MM.1S (cell line): ENCODE data around the gene NMNAT2.

Experiments used
- CTCF ChIP-seq: fragments of 300-600 bp; sonication (generic); IDR thresholded peaks from 2 replicates; pipeline ENCODE4 v1.5.1; 2016; ENCODE audit warnings: antibody characterized with exemption, low read length, mixed read lengths
- EZH2 ChIP-seq: fragments of 300-600 bp; sonication (generic); optimal IDR thresholded peaks from 2 replicates; pipeline ENCODE3; 2017; ENCODE audit warnings: low read depth, mild to moderate bottlenecking, antibody characterized with exemption, low read length, mixed read lengths
- EZH2phosphoT487 ChIP-seq: fragments of 300-600 bp; sonication (generic); IDR thresholded peaks from 2 replicates; pipeline ENCODE4 v1.6.1; 2018; ENCODE audit warnings: antibody characterized with exemption, low read length

- TF ChIP-seq CTCF (no peak), EZH2 (no peak), EZH2phosphoT487 (no peak)
These were observed 169.0 kb downstream of the NMNAT2 start for GRCh38 chr1:183248989-183249691.
